Neural cell (in vitro differentiated cells): Measurements from ENCODE around the gene GPRIN1. TPM values are rescaled to one million over a fixed set of nuclear protein-coding genes. Genes with fewer than 3 reads are reported as not detected.

Source experiments
- H2AFZ ChIP-seq: fragments of 200-600, 300-800 bp; sonication (generic), shearing (Covaris generic); 2 replicates; pipeline ENCODE4 v1.6.0; 2014; ENCODE audit warnings: low read depth, mild to moderate bottlenecking, antibody characterized with exemption, low read length, moderate library complexity
- H3F3A ChIP-seq: fragments of 200-600 bp; shearing (Covaris generic); 2 replicates; pipeline ENCODE4 v1.6.1; 2016; ENCODE audit warnings: mild to moderate bottlenecking, moderate library complexity, mixed read lengths, antibody characterized with exemption, low read length; ENCODE audit not compliant: insufficient read depth, poor library complexity, severe bottlenecking
- H3K27ac ChIP-seq: fragments of 200-600, 300-800 bp; sonication (generic), shearing (Covaris generic); 2 replicates; pipeline ENCODE4 v1.5.1; 2014; ENCODE audit warnings: mild to moderate bottlenecking, low read length, moderate library complexity
- H3K27me3 ChIP-seq: fragments of 300-800, 200-600 bp; sonication (generic), shearing (Covaris generic); 2 replicates; pipeline ENCODE4 v1.6.0; 2014; ENCODE audit warnings: mild to moderate bottlenecking, low read depth, low read length, moderate library complexity; ENCODE audit not compliant: insufficient read depth
- H3K36me3 ChIP-seq: fragments of 300-800, 200-600 bp; sonication (generic), shearing (Covaris generic); 2 replicates; pipeline ENCODE4 v1.5.1; 2014; ENCODE audit warnings: mild to moderate bottlenecking, antibody characterized with exemption, low read length, moderate library complexity; ENCODE audit not compliant: insufficient read depth
- H3K4me2 ChIP-seq: fragments of 300-800, 200-600 bp; sonication (generic), shearing (Covaris generic); 2 replicates; pipeline ENCODE4 v1.6.0; 2014; ENCODE audit warnings: mild to moderate bottlenecking, low read length
- H3K4me3 ChIP-seq: fragments of 300-800, 200-600 bp; sonication (generic), shearing (Covaris generic); 2 replicates; pipeline ENCODE4 v1.5.1; 2014; ENCODE audit warnings: mild to moderate bottlenecking, low read length, moderate library complexity
- H3K79me2 ChIP-seq: fragments of 200-600 bp; shearing (Covaris generic); replicated peaks from 2 replicates; pipeline ENCODE4 v1.6.0; 2014; ENCODE audit warnings: mild to moderate bottlenecking, low read length, moderate library complexity; ENCODE audit not compliant: insufficient read depth
- H3K9ac ChIP-seq: fragments of 300-800, 200-600 bp; sonication (generic), shearing (Covaris generic); 2 replicates; pipeline ENCODE4 v1.6.1; 2016; ENCODE audit warnings: mild to moderate bottlenecking, low read length, mixed read lengths
- H3K9me2 ChIP-seq: fragments of 200-600 bp; shearing (Covaris generic); 2 replicates; pipeline ENCODE4 v1.6.1; 2016; ENCODE audit warnings: mild to moderate bottlenecking, low read length, mixed read lengths; ENCODE audit not compliant: insufficient read depth
- H3K9me3 ChIP-seq: fragments of 200-600, 300-800 bp; sonication (generic), shearing (Covaris generic); 2 replicates; pipeline ENCODE4 v1.6.1; 2016; ENCODE audit warnings: mild to moderate bottlenecking, mixed run types, low read length, moderate library complexity, mixed read lengths
- H4K20me1 ChIP-seq: fragments of 200-600 bp; shearing (Covaris generic); 2 replicates; pipeline ENCODE4 v1.6.1; 2016; ENCODE audit warnings: mild to moderate bottlenecking, mixed run types; ENCODE audit not compliant: insufficient read depth
- EP300 ChIP-seq: fragments of 450-650 bp; conservative IDR thresholded peaks from 2 replicates; pipeline ENCODE4 v1.6.1; 2014; ENCODE audit warnings: antibody characterized with exemption, mild to moderate bottlenecking, moderate library complexity; ENCODE audit not compliant: poor library complexity, severe bottlenecking
- EZH2 ChIP-seq: fragments of 200-600, 300-800 bp; shearing (Covaris generic), sonication (generic); IDR thresholded peaks from 2 replicates; pipeline ENCODE4 v1.6.1; 2014; ENCODE audit warnings: antibody characterized with exemption, low read length, borderline replicate concordance, mild to moderate bottlenecking; ENCODE audit not compliant: insufficient read depth, poor library complexity, severe bottlenecking
- MXI1 ChIP-seq: fragments of 450-650 bp; conservative IDR thresholded peaks from 2 replicates; pipeline ENCODE4 v1.6.1; 2014; ENCODE audit warnings: antibody characterized with exemption, mild to moderate bottlenecking; ENCODE audit not compliant: poor library complexity, severe bottlenecking
- POLR2AphosphoS5 ChIP-seq: IDR thresholded peaks from 2 replicates; pipeline ENCODE4 v1.6.1; 2012
- RAD21 ChIP-seq: fragments of 450-650 bp; conservative IDR thresholded peaks from 2 replicates; pipeline ENCODE4 v1.6.1; 2014; ENCODE audit warnings: antibody characterized with exemption, mild to moderate bottlenecking, moderate library complexity
- SMC3 ChIP-seq: fragments of 450-650 bp; conservative IDR thresholded peaks from 2 replicates; pipeline ENCODE4 v1.6.1; 2014; ENCODE audit warnings: antibody characterized with exemption, mild to moderate bottlenecking, moderate library complexity; ENCODE audit not compliant: poor library complexity
- TAF1 ChIP-seq: IDR thresholded peaks from 2 replicates; pipeline ENCODE4 v1.6.1; 2012; ENCODE audit warnings: low read depth
- polyA plus RNA-seq: library from polyadenylated mRNA; depleted of rRNA; stranded (reverse); fragments of >200 nt; gene quantifications from 2 replicates; pipeline ENCODE4 v1.2.3, GENCODE V29; 2014
- TF ChIP-seq, protein P1 (sequence below): fragments of 450-650 bp; IDR thresholded peaks from 2 replicates; pipeline ENCODE4 v1.5.1; 2014; ENCODE audit warnings: antibody characterized with exemption, mild to moderate bottlenecking, moderate library complexity; ENCODE audit not compliant: poor library complexity, severe bottlenecking
- TF ChIP-seq, protein P2 (sequence below): IDR thresholded peaks from 2 replicates; pipeline ENCODE4 v1.6.1; 2012; ENCODE audit warnings: borderline replicate concordance

Gene GPRIN1
- polyA plus RNA-seq, 1 donor from 2014 or later: 32.3 TPM

DNA sequence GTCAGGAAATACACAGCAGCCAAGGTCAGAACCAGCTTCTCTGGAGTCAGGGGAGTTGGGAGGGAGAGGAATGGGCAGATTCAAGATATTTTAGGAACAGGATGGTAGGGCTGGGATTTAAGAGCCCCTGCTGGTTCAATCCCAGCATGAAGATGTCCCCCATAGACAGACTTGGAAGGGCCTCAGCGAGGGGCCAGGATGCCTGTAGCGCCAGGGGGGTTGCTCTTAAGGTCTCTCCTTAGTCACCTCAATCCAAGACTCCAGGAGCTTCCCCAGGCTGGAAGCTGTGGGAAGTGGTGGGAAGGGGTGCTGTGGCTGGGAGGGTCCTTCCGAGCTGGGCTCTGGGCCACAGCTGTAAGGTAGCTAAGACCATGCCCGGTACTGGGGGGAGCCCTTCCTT, 29.3 kb upstream of the GPRIN1 start:
- Histone ChIP-seq H3F3A (no peaks in the 10 kb centered on the region), H3K4me2 (no peak overlapping the region), H4K20me1 (no peaks in the 10 kb centered on the region), H3K9ac (no peak overlapping the region), H3K9me2 (no peaks in the 10 kb centered on the region), H3K36me3 (no peaks in the 10 kb centered on the region), H3K27me3 (no peaks in the 10 kb centered on the region), H3K4me3 (no peak overlapping the region), H3K79me2 (no peaks in the 10 kb centered on the region), H2AFZ (no peak overlapping the region), H3K9me3 (no peaks in the 10 kb centered on the region), H3K27ac (no peak overlapping the region)
- TF ChIP-seq RAD21 (no peak), MXI1 (no peak), TAF1 (no peak), EZH2 (no peak), EP300 (no peak), POLR2AphosphoS5 (no peak), SMC3 (no peak)
- TF ChIP-seq, protein P1, sequence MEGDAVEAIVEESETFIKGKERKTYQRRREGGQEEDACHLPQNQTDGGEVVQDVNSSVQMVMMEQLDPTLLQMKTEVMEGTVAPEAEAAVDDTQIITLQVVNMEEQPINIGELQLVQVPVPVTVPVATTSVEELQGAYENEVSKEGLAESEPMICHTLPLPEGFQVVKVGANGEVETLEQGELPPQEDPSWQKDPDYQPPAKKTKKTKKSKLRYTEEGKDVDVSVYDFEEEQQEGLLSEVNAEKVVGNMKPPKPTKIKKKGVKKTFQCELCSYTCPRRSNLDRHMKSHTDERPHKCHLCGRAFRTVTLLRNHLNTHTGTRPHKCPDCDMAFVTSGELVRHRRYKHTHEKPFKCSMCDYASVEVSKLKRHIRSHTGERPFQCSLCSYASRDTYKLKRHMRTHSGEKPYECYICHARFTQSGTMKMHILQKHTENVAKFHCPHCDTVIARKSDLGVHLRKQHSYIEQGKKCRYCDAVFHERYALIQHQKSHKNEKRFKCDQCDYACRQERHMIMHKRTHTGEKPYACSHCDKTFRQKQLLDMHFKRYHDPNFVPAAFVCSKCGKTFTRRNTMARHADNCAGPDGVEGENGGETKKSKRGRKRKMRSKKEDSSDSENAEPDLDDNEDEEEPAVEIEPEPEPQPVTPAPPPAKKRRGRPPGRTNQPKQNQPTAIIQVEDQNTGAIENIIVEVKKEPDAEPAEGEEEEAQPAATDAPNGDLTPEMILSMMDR: no peak
- TF ChIP-seq, protein P2, sequence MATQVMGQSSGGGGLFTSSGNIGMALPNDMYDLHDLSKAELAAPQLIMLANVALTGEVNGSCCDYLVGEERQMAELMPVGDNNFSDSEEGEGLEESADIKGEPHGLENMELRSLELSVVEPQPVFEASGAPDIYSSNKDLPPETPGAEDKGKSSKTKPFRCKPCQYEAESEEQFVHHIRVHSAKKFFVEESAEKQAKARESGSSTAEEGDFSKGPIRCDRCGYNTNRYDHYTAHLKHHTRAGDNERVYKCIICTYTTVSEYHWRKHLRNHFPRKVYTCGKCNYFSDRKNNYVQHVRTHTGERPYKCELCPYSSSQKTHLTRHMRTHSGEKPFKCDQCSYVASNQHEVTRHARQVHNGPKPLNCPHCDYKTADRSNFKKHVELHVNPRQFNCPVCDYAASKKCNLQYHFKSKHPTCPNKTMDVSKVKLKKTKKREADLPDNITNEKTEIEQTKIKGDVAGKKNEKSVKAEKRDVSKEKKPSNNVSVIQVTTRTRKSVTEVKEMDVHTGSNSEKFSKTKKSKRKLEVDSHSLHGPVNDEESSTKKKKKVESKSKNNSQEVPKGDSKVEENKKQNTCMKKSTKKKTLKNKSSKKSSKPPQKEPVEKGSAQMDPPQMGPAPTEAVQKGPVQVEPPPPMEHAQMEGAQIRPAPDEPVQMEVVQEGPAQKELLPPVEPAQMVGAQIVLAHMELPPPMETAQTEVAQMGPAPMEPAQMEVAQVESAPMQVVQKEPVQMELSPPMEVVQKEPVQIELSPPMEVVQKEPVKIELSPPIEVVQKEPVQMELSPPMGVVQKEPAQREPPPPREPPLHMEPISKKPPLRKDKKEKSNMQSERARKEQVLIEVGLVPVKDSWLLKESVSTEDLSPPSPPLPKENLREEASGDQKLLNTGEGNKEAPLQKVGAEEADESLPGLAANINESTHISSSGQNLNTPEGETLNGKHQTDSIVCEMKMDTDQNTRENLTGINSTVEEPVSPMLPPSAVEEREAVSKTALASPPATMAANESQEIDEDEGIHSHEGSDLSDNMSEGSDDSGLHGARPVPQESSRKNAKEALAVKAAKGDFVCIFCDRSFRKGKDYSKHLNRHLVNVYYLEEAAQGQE: no peak

DNA sequence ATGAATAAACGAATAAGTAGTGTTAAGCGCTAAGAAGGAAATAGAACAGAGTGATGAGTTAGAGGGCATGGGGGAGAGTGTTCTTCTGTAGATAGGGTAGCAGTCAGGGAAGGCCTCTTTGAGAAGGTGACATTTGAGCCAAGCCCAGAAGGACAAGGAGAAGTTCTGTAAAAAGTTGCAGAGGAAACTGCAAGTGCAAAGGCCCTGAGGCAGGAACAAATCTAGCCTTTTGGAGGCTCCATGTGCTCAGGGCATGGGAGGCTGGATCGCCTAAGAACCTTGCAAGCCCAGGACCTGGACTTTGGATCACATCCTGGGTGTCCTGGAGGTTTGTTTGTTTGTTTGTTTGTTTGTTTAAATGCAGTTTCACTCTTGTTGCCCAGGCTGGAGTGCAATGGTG, 28.5 kb upstream of the GPRIN1 start:
- no peaks in the 10 kb centered on the region for H4K20me1 ChIP-seq
- no peaks in the 10 kb centered on the region for H3K36me3 ChIP-seq
- H3K27me3 ChIP-seq: peaks cover 5% of the 10 kb centered on the region
- no peaks in the 10 kb centered on the region for H3K9me2 ChIP-seq
- H3K4me2 ChIP-seq: no peak overlapping the region
- no peaks in the 10 kb centered on the region for H3F3A ChIP-seq
- no peak overlapping the region for H2AFZ ChIP-seq
- TF ChIP-seq, protein P1: no peak
- TF ChIP-seq POLR2AphosphoS5 (no peak), EZH2 (no peak)
- TF ChIP-seq, protein P2: no peak
- H3K9ac ChIP-seq: no peak overlapping the region
- no peaks in the 10 kb centered on the region for H3K79me2 ChIP-seq
- no peak overlapping the region for H3K27ac ChIP-seq
- H3K9me3 ChIP-seq: no peaks in the 10 kb centered on the region
- H3K4me3 ChIP-seq: no peak overlapping the region
